Right cardiac atrium (tissue), 5 donors: ENCODE measurements around the gene DPPA3. TPM values are rescaled to one million over a fixed set of nuclear protein-coding genes. Genes with fewer than 3 reads are reported as not detected.
"Not testable (repeated sequence)": the region's sequence is repeated elsewhere in the genome, so short reads cannot be mapped to it uniquely, and the experiment has no call there.

Experiments
- ATAC-seq, 2 donors: fragments of 200-7000 bp; cut with Tn5 transposase; one replicate each; pipeline versions ENCODE4 v1.8.0 to v1.9.1; 2020; ENCODE audit warnings: moderate library complexity in 2 of 2, mild to moderate bottlenecking in 1 of 2
- DNase-seq, 3 donors: peaks; one replicate each; pipeline ENCODE4 v3.0.0-alpha.2; 2020
- H3K27ac ChIP-seq: one replicate; pipeline ENCODE4 v1.5.1; 2013; ENCODE audit warnings: mild to moderate bottlenecking, low read length, control low read depth, moderate library complexity
- H3K27me3 ChIP-seq: one replicate; pipeline ENCODE4 v1.6.1; 2013; ENCODE audit not compliant: control insufficient read depth, insufficient read depth
- H3K4me1 ChIP-seq: one replicate; pipeline ENCODE4 v1.6.1; 2013; ENCODE audit warnings: low read length; ENCODE audit not compliant: control insufficient read depth, insufficient read depth
- H3K4me3 ChIP-seq: one replicate; pipeline ENCODE4 v1.5.1; 2013; ENCODE audit warnings: low read length, control low read depth
- H3K9me3 ChIP-seq: one replicate; pipeline ENCODE4 v1.6.1; 2013; ENCODE audit warnings: low read length; ENCODE audit not compliant: control insufficient read depth
- WGBS: extraction: QIAGEN DNeasy Blood & Tissue Kit; methylation state at CpG from one replicate; pipeline ENCODE4 v1.1.7; 2013; 5-methylcytosine and 5-hydroxymethylcytosine counted together
- intact Hi-C, 4 donors: fragments of 100-400 bp; cut with DNase I; formaldehyde crosslinking; loops; one replicate each; pipeline versions ENCODE4 v1.11.0 to v1.14.0; 2022 to 2023
- polyA plus RNA-seq: library from polyadenylated mRNA; stranded (reverse); fragments of 200-250 nt; gene quantifications from one replicate; pipeline ENCODE4 v1.2.3, GENCODE V29; 2013
- total RNA-seq, 4 donors: library from RNA; stranded (reverse); fragmentation: NEBNext Ultra II Directional; extraction: Animal tissue kit (Norgen Biotek cat#: 25700); gene quantifications; one replicate each; pipeline ENCODE4 v1.2.1, GENCODE V29; 2021
- donor health status: healthy with polysubstance abuse.
- donor health status: DM: no; HTN: yes; CAD: no.
- donor health status: DM: no; HTN: no; CAD: no.
- donor health status: DM: no; HTN: yes; CAD: no; lungs with severe emphysema.
- donor health status: DM: yes; HTN: yes; CAD: no.

Gene DPPA3
- total and polyA plus RNA-seq, 5 donors: not detected

GRCh38 chr12:7730984-7731383 is 19.8 kb downstream of the DPPA3 start:
- H3K9me3 ChIP-seq, H3K4me3 ChIP-seq, H3K27me3 ChIP-seq, H3K27ac ChIP-seq, intact Hi-C loops, DNase-seq, H3K4me1 ChIP-seq, ATAC-seq: not testable (repeated sequence)

- WGBS: 37% methylated on average over 5 of the region's 5 CpGs
- no peak for ATAC-seq
Observed at GRCh38 chr12:7731486-7731885, 20.3 kb downstream of the DPPA3 start.

GRCh38 chr12:7732993-7733392 is 21.8 kb downstream of the DPPA3 start:
- no peak for DNase-seq
- Histone ChIP-seq H3K4me1 (no peaks in the 10 kb centered on the region), H3K27ac (no peak overlapping the region), H3K4me3 (no peak overlapping the region), H3K9me3 (no peaks in the 10 kb centered on the region), H3K27me3 (no peaks in the 10 kb centered on the region)
- ATAC-seq: no peak
- WGBS: 48% methylated on average over 3 of the region's 3 CpGs
- intact Hi-C loops: no loop called here

More at GRCh38 chr12:7731486-7731885, 20.3 kb downstream of the DPPA3 start:
- no peaks in the 10 kb centered on the region for H3K9me3 ChIP-seq
- no peak overlapping the region for H3K27ac ChIP-seq
- intact Hi-C loops: no loop called here
- no peaks in the 10 kb centered on the region for H3K27me3 ChIP-seq
- DNase-seq: no peak
- no peaks in the 10 kb centered on the region for H3K4me1 ChIP-seq
- no peak overlapping the region for H3K4me3 ChIP-seq

GRCh38 chr12:7747246-7747645 is 36.0 kb downstream of the DPPA3 start, which contains the start of gene CLEC4C:
Gene CLEC4C, minus strand, starts transcription at chr12:7747375. Its CDS starts 27 bp downstream, at chr12:7747348.
- DNase-seq: no peak
- Histone ChIP-seq H3K4me1 (no peaks in the 10 kb centered on the region), H3K27me3 (no peaks in the 10 kb centered on the region), H3K9me3 (no peaks in the 10 kb centered on the region), H3K4me3 (no peak within 1 kb of the TSS), H3K27ac (no peak within 1 kb of the TSS)
- 73% methylated on average over 5 of the region's 5 CpGs for WGBS
- intact Hi-C loops: no loop called here
- no peak for ATAC-seq

GRCh38 chr12:7748852-7749251 is 37.6 kb downstream of the DPPA3 start:
- no peaks in the 10 kb centered on the region for H3K9me3 ChIP-seq
- no peak for ATAC-seq
- WGBS: 27% methylated on average over 4 of the region's 4 CpGs
- no peak for DNase-seq
- H3K4me3 ChIP-seq: no peak overlapping the region
- H3K27ac ChIP-seq: no peak overlapping the region
- intact Hi-C loops: no loop called here
- H3K27me3 ChIP-seq: no peaks in the 10 kb centered on the region
- no peaks in the 10 kb centered on the region for H3K4me1 ChIP-seq

GRCh38 chr12:7749442-7749841 is 38.2 kb downstream of the DPPA3 start:
- 84% methylated on average over 8 of the region's 8 CpGs for WGBS
- ATAC-seq (no peak), DNase-seq (no peak)
- no peaks in the 10 kb centered on the region for H3K9me3 ChIP-seq
- H3K4me3 ChIP-seq: no peak overlapping the region
- H3K27ac ChIP-seq: no peak overlapping the region
- no peaks in the 10 kb centered on the region for H3K4me1 ChIP-seq
- intact Hi-C loops: no loop called here
- H3K27me3 ChIP-seq: no peaks in the 10 kb centered on the region

GRCh38 chr12:7750350-7750749 is 39.1 kb downstream of the DPPA3 start:
- H3K4me1 ChIP-seq: no peaks in the 10 kb centered on the region
- 79% methylated on average over 6 of the region's 6 CpGs for WGBS
- DNase-seq (no peak), ATAC-seq (no peak)
- H3K27ac ChIP-seq: no peak overlapping the region
- no peaks in the 10 kb centered on the region for H3K9me3 ChIP-seq
- no peaks in the 10 kb centered on the region for H3K27me3 ChIP-seq
- H3K4me3 ChIP-seq: no peak overlapping the region
- intact Hi-C loops: no loop called here

GRCh38 chr12:7751394-7751793 is 40.2 kb downstream of the DPPA3 start:
- Histone ChIP-seq H3K4me3 (no peak overlapping the region), H3K27ac (no peak overlapping the region), H3K27me3 (no peaks in the 10 kb centered on the region), H3K4me1 (no peaks in the 10 kb centered on the region), H3K9me3 (no peaks in the 10 kb centered on the region)
- 86% methylated on average over 20 of the region's 20 CpGs for WGBS
- ATAC-seq: no peak
- intact Hi-C loops: no loop called here
- DNase-seq: no peak

- H3K4me3 ChIP-seq, DNase-seq, ATAC-seq, H3K9me3 ChIP-seq, H3K27me3 ChIP-seq, H3K4me1 ChIP-seq, H3K27ac ChIP-seq, intact Hi-C loops: not testable (repeated sequence)
- WGBS: 92% methylated on average over 40 of the region's 48 CpGs
Observed at GRCh38 chr12:7751941-7752922, 41.0 kb downstream of the DPPA3 start.

GRCh38 chr12:7755668-7756067 is 44.4 kb downstream of the DPPA3 start:
- H3K27me3 ChIP-seq, H3K27ac ChIP-seq, H3K4me3 ChIP-seq, intact Hi-C loops, DNase-seq, ATAC-seq, H3K4me1 ChIP-seq, H3K9me3 ChIP-seq: not testable (repeated sequence)
- WGBS: 92% methylated on average over 9 of the region's 9 CpGs

- ATAC-seq: no peak
- H3K4me3 ChIP-seq: no peak overlapping the region
- no peak for DNase-seq
- H3K9me3 ChIP-seq: no peaks in the 10 kb centered on the region
- 51% methylated on average over 2 of the region's 2 CpGs for WGBS
- H3K27me3 ChIP-seq: no peaks in the 10 kb centered on the region
- intact Hi-C loops: no loop called here
- no peaks in the 10 kb centered on the region for H3K4me1 ChIP-seq
- no peak overlapping the region for H3K27ac ChIP-seq
Observed at GRCh38 chr12:7756993-7757392, 45.8 kb downstream of the DPPA3 start.
